ENCODE results near the gene RDH11.

Gene RDH11

DNA sequence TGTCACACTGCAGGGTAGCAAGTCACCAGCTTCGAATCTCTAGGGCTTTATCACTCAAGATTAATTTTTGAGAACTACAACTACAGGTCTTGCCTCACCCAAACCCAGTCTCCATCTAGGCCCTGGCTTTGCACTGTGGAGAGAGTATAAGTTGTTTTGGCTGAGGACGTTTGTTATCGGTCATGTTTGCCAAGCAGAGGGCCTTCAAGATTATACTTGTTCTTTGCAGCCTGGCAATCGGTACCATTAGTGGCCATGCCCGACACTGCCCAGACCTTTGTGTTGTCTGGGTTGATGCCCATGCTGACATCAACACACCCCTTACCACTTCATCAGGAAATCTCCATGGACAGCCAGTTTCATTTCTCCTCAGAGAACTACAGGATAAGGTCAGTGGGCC lies 50.1 kb downstream of the RDH11 start:
- H3K4me2 ChIP-seq (ENCODE audit: insufficient read depth, low read length), result no peak overlapping the region

DNA sequence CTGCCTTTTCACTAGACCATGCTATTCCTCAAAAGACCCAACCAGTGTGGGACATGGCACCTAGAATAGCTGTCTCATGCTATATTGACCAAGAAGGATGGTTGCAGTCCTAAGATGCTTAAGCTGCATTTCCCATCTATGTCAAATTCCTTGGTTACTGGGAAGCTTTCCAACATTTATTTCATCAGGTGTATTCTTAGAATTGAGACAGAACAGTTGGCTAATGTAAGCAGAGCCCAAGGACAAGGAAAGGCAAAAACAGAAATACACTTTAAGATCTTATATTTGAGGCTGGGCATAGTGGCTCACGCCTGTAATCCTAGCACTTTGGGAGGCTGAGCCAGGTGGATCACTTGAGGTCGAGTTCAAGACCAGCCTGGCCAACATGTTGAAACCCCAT lies 51.1 kb downstream of the RDH11 start:
- Histone ChIP-seq H4K20me1 (ENCODE audit: insufficient read depth, low read length) (no peaks in the 10 kb centered on the region), H3K27me3 (ENCODE audit: insufficient read depth, low read length, poor library complexity) (no peaks in the 10 kb centered on the region), H3K79me2 (ENCODE audit: insufficient read depth, low read length) (no peaks in the 10 kb centered on the region), H3K4me2 (ENCODE audit: insufficient read depth, low read length) (no peak overlapping the region), H3K27ac (ENCODE audit: low read length) (no peak overlapping the region), H3K4me1 (ENCODE audit: insufficient read depth, low read length) (no peaks in the 10 kb centered on the region), H3K4me3 (ENCODE audit: low read depth in 1 of 2, low read length in 2 of 2) (no peak overlapping the region), H2AFZ (ENCODE audit: low read depth, low read length) (no peak overlapping the region), H3K9ac (ENCODE audit: low read depth, low read length) (no peak overlapping the region), H3K9me3 (ENCODE audit: insufficient read depth, low read length, severe bottlenecking) (no peaks in the 10 kb centered on the region), H3K36me3 (ENCODE audit: insufficient read depth, low read length) (peaks cover 38% of the 10 kb centered on the region)
- no peak for TF ChIP-seq CTCF (IDR thresholded peaks at IDR 0.05; ENCODE audit: borderline replicate concordance, extremely low read depth, low read length, poor library complexity, severe bottlenecking)
- TF ChIP-seq EZH2 (IDR thresholded peaks at IDR 0.05; ENCODE audit: borderline replicate concordance, low read depth, low read length, severe bottlenecking), result no peak
- DNase-seq (no peak), ATAC-seq (ENCODE audit: insufficient read depth, low read depth) (no peak)

More for the DNA sequence above, 50.1 kb downstream of the RDH11 start:
- Histone ChIP-seq H3K36me3 (ENCODE audit: insufficient read depth, low read length) (peaks cover 48% of the 10 kb centered on the region), H3K4me1 (ENCODE audit: insufficient read depth, low read length) (no peaks in the 10 kb centered on the region), H3K9ac (ENCODE audit: low read depth, low read length) (no peak overlapping the region), H3K4me3 (ENCODE audit: low read depth in 1 of 2, low read length in 2 of 2) (no peak overlapping the region), H3K79me2 (ENCODE audit: insufficient read depth, low read length) (no peaks in the 10 kb centered on the region), H3K27ac (ENCODE audit: low read length) (no peak overlapping the region), H3K9me3 (ENCODE audit: insufficient read depth, low read length, severe bottlenecking) (no peaks in the 10 kb centered on the region), H3K27me3 (ENCODE audit: insufficient read depth, low read length, poor library complexity) (no peaks in the 10 kb centered on the region), H2AFZ (ENCODE audit: low read depth, low read length) (no peak overlapping the region), H4K20me1 (ENCODE audit: insufficient read depth, low read length) (no peaks in the 10 kb centered on the region)
- no peak for TF ChIP-seq EZH2 (IDR thresholded peaks at IDR 0.05; ENCODE audit: borderline replicate concordance, low read depth, low read length, severe bottlenecking)
- TF ChIP-seq CTCF (IDR thresholded peaks at IDR 0.05; ENCODE audit: borderline replicate concordance, extremely low read depth, low read length, poor library complexity, severe bottlenecking), result no peak
- DNase-seq (no peak), ATAC-seq (ENCODE audit: insufficient read depth, low read depth) (no peak)

- no peak overlapping the region for H3K27ac ChIP-seq (ENCODE audit: low read length)
- no peaks in the 10 kb centered on the region for H3K4me1 ChIP-seq (ENCODE audit: insufficient read depth, low read length)
- H2AFZ ChIP-seq (ENCODE audit: low read depth, low read length), result no peak overlapping the region
- DNase-seq, result no peak
- H3K27me3 ChIP-seq (ENCODE audit: insufficient read depth, low read length, poor library complexity), result no peaks in the 10 kb centered on the region
- no peak for ATAC-seq (ENCODE audit: insufficient read depth, low read depth)
- no peak overlapping the region for H3K9ac ChIP-seq (ENCODE audit: low read depth, low read length)
- H3K4me2 ChIP-seq (ENCODE audit: insufficient read depth, low read length), result no peak overlapping the region
- peaks cover 31% of the 10 kb centered on the region for H3K36me3 ChIP-seq (ENCODE audit: insufficient read depth, low read length)
- H3K9me3 ChIP-seq (ENCODE audit: insufficient read depth, low read length, severe bottlenecking), result no peaks in the 10 kb centered on the region
- TF ChIP-seq CTCF (IDR thresholded peaks at IDR 0.05; ENCODE audit: borderline replicate concordance, extremely low read depth, low read length, poor library complexity, severe bottlenecking) (no peak), EZH2 (IDR thresholded peaks at IDR 0.05; ENCODE audit: borderline replicate concordance, low read depth, low read length, severe bottlenecking) (no peak)
- no peak overlapping the region for H3K4me3 ChIP-seq (ENCODE audit: low read depth in 1 of 2, low read length in 2 of 2)
- H4K20me1 ChIP-seq (ENCODE audit: insufficient read depth, low read length), result no peaks in the 10 kb centered on the region
- H3K79me2 ChIP-seq (ENCODE audit: insufficient read depth, low read length), result no peaks in the 10 kb centered on the region
Observed at GRCh38 chr14:67643713-67644112, 51.9 kb downstream of the RDH11 start.
